Right ventricle myocardium superior (tissue), 1 donor: ENCODE data around the gene NTNG1. TPM values are rescaled to one million over a fixed set of nuclear protein-coding genes. Genes with fewer than 3 reads are reported as not detected.
A peak's percentile ranks its signal among the peaks of the same experiment; 100 is the strongest.
"Not testable (repeated sequence)": the region's sequence is repeated elsewhere in the genome, so short reads cannot be mapped to it uniquely, and the experiment has no call there.

Source experiments
- ATAC-seq: fragments of 200-7000 bp; cut with Tn5 transposase; one replicate; pipeline ENCODE4 v1.9.1; 2020; ENCODE audit warnings: mild to moderate bottlenecking; ENCODE audit not compliant: poor library complexity
- DNase-seq: peaks from one replicate; pipeline ENCODE4 v3.0.0-alpha.2; 2020
- intact Hi-C: fragments of 100-400 bp; cut with DNase I; formaldehyde crosslinking; loops from one replicate; pipeline ENCODE4 v1.11.2; 2022
- long read RNA-seq: library from polyadenylated mRNA; unstranded; transcript quantifications from one replicate; pipeline ENCODE4 v2.0.0, GENCODE V29; 2021
- total RNA-seq: library from RNA; stranded (reverse); fragmentation: NEBNext Ultra II Directional; extraction: Animal tissue kit (Norgen Biotek cat#: 25700); gene quantifications from one replicate; pipeline ENCODE4 v1.2.1, GENCODE V29; 2021
- donor health status: DM: no; HTN: yes; CAD: no; lungs with severe emphysema.

NTNG1 gene
- total RNA-seq: 0.46 TPM
- long read RNA-seq, partial matches to known transcripts: 0 of 2 reads
- long read RNA-seq, other reads (novel, unspliced or antisense): 2 of 2 reads

GRCh38 chr1:107140703-107141490 lies at the start of gene NTNG1:
NTNG1 (plus strand) TSS chr1:107141039.
- ATAC-seq: peak; percentile 48
- DNase-seq: peak; percentile 40
- intact Hi-C loops: no loop called here

- ATAC-seq: no peak
- no peak for DNase-seq
- intact Hi-C loops: no loop called here
Measured at GRCh38 chr1:107091418-107091817, 49.4 kb upstream of the NTNG1 start.

GRCh38 chr1:107093395-107093794 lies 47.4 kb upstream of the NTNG1 start:
- DNase-seq, ATAC-seq, intact Hi-C loops: not testable (repeated sequence)

- intact Hi-C loops: no loop called here
Measured at GRCh38 chr1:107095647-107096046, 45.2 kb upstream of the NTNG1 start.

GRCh38 chr1:107096690-107097089 lies 44.1 kb upstream of the NTNG1 start:
- intact Hi-C loops: no loop called here
- ATAC-seq: no peak
- DNase-seq: no peak

More at GRCh38 chr1:107095647-107096046, 45.2 kb upstream of the NTNG1 start:
- DNase-seq: no peak
- no peak for ATAC-seq

GRCh38 chr1:107098961-107099360 lies 41.9 kb upstream of the NTNG1 start:
- ATAC-seq: no peak
- intact Hi-C loops: no loop called here
- no peak for DNase-seq

- DNase-seq: no peak
- no peak for ATAC-seq
- intact Hi-C loops: no loop called here
Measured at GRCh38 chr1:107100331-107100984, 40.4 kb upstream of the NTNG1 start.

GRCh38 chr1:107105914-107106313 lies 34.9 kb upstream of the NTNG1 start:
- intact Hi-C loops: no loop called here
- DNase-seq (no peak), ATAC-seq (no peak)

- no peak for DNase-seq
- intact Hi-C loops: no loop called here
Measured at GRCh38 chr1:107110326-107110725, 30.5 kb upstream of the NTNG1 start.

GRCh38 chr1:107116306-107116790 lies 24.5 kb upstream of the NTNG1 start:
- DNase-seq: no peak
- intact Hi-C loops: no loop called here
- ATAC-seq: no peak

More at GRCh38 chr1:107110326-107110725, 30.5 kb upstream of the NTNG1 start:
- ATAC-seq: no peak

GRCh38 chr1:107122225-107122624 lies 18.6 kb upstream of the NTNG1 start:
- no peak for DNase-seq

GRCh38 chr1:107123741-107124140 lies 17.1 kb upstream of the NTNG1 start:
- DNase-seq (no peak), ATAC-seq (no peak)
- intact Hi-C loops: no loop called here

More at GRCh38 chr1:107122225-107122624, 18.6 kb upstream of the NTNG1 start:
- intact Hi-C loops: no loop called here
- no peak for ATAC-seq

GRCh38 chr1:107124694-107125093 lies 16.1 kb upstream of the NTNG1 start:
- ATAC-seq (no peak), DNase-seq (no peak)
- intact Hi-C loops: no loop called here

- intact Hi-C loops: no loop called here
- DNase-seq: no peak
- no peak for ATAC-seq
Measured at GRCh38 chr1:107132195-107132594, 8.6 kb upstream of the NTNG1 start.

GRCh38 chr1:107132780-107133179 lies 8.1 kb upstream of the NTNG1 start:
- no peak for DNase-seq
- intact Hi-C loops: no loop called here
- ATAC-seq: no peak

- ATAC-seq (no peak), DNase-seq (no peak)
- intact Hi-C loops: no loop called here
Measured at GRCh38 chr1:107135463-107135862, 5.4 kb upstream of the NTNG1 start.

GRCh38 chr1:107138166-107138565 lies 2.7 kb upstream of the NTNG1 start:
- DNase-seq: no peak
- ATAC-seq: no peak
- intact Hi-C loops: no loop called here

GRCh38 chr1:107138767-107139445 lies 1.9 kb upstream of the NTNG1 start:
- ATAC-seq (no peak), DNase-seq (no peak)
- intact Hi-C loops: no loop called here
